OCI-LY7 (cell line): ENCODE data around the gene TIFAB. TPM values are rescaled to one million over a fixed set of nuclear protein-coding genes. Genes with fewer than 3 reads are reported as not detected.

ENCODE experiments used
- BruUV-seq: library from RNA; stranded (reverse); fragments of 400-500 nt; replicated peaks from 2 replicates; lab custom pipeline; 2021; lab: Mats Ljungman, UMichigan
- CTCF ChIA-PET: fragments of 300-600 bp; sonication (Branson Sonifier 250); formaldehyde crosslinking; loops from one replicate; lab custom pipeline; 2022; ENCODE audit warnings: antibody characterized with exemption; ENCODE audit not compliant: unreplicated experiment; lab: Charles Lee
- POLR2A ChIA-PET: fragments of 300-600 bp; sonication (Branson Sonifier 250); formaldehyde crosslinking; loops from one replicate; lab custom pipeline; 2022; ENCODE audit warnings: antibody characterized with exemption; lab: Charles Lee
- DNase-seq: peaks from one replicate; pipeline ENCODE4 v3.0.0-alpha.2; 2015; ENCODE audit warnings: low spot score
- H2AFZ ChIP-seq: fragments of 200-600 bp; sonication (generic), shearing (Covaris generic); 2 replicates; pipeline ENCODE4 v1.6.1; 2014; ENCODE audit warnings: mild to moderate bottlenecking, antibody characterized with exemption, low read length, moderate library complexity
- H3K27ac ChIP-seq: fragments of 200-600 bp; sonication (generic); 2 replicates; pipeline ENCODE4 v1.5.1; 2014; ENCODE audit warnings: mixed run types, low read depth, mild to moderate bottlenecking, moderate library complexity, low read length, inconsistent platforms; ENCODE audit not compliant: poor library complexity, severe bottlenecking
- H3K36me3 ChIP-seq: fragments of 200-600 bp; sonication (generic); 2 replicates; pipeline ENCODE4 v1.6.1; 2014; ENCODE audit warnings: mild to moderate bottlenecking, antibody characterized with exemption, low read length, moderate library complexity, mixed read lengths; ENCODE audit not compliant: insufficient read depth
- H3K4me1 ChIP-seq: fragments of 200-600 bp; sonication (generic); 2 replicates; pipeline ENCODE4 v1.5.1; 2014; ENCODE audit warnings: mild to moderate bottlenecking, low read length; ENCODE audit not compliant: insufficient read depth, poor library complexity, severe bottlenecking
- H3K4me2 ChIP-seq: fragments of 200-600 bp; sonication (generic); 2 replicates; pipeline ENCODE4 v1.6.1; 2014; ENCODE audit warnings: mild to moderate bottlenecking, low read length
- H3K4me3 ChIP-seq: fragments of 200-600 bp; sonication (generic); 2 replicates; pipeline ENCODE4 v1.5.1; 2014; ENCODE audit warnings: mild to moderate bottlenecking, low read depth, low read length; ENCODE audit not compliant: poor library complexity, severe bottlenecking
- H3K79me2 ChIP-seq: fragments of 200-600 bp; sonication (generic); 2 replicates; pipeline ENCODE4 v1.6.1; 2016; ENCODE audit warnings: low read depth, mild to moderate bottlenecking, low read length, moderate library complexity, mixed read lengths; ENCODE audit not compliant: insufficient read depth
- H3K9me2 ChIP-seq: fragments of 200-600 bp; sonication (generic); 2 replicates; pipeline ENCODE4 v1.6.1; 2016; ENCODE audit warnings: mild to moderate bottlenecking, low read length, mixed read lengths; ENCODE audit not compliant: insufficient read depth
- H3K9me3 ChIP-seq: fragments of 200-600 bp; sonication (generic); 2 replicates; pipeline ENCODE4 v1.6.1; 2014; ENCODE audit warnings: mild to moderate bottlenecking, mixed run types, low read length, mixed read lengths
- H4K20me1 ChIP-seq: fragments of 200-600 bp; sonication (generic); 2 replicates; pipeline ENCODE4 v1.6.1; 2014; ENCODE audit warnings: mild to moderate bottlenecking, antibody characterized with exemption, low read length, moderate library complexity, mixed read lengths; ENCODE audit not compliant: insufficient read depth
- CTCF ChIP-seq: fragments of 200-600 bp; sonication (generic); conservative IDR thresholded peaks from 2 replicates; pipeline ENCODE4 v1.5.1; 2014; ENCODE audit warnings: mild to moderate bottlenecking, antibody characterized with exemption, low read length, moderate library complexity, mixed read lengths
- EZH2phosphoT487 ChIP-seq: fragments of 200-600 bp; sonication (generic); IDR thresholded peaks from 2 replicates; pipeline ENCODE4 v1.6.1; 2018; ENCODE audit warnings: low read depth, borderline replicate concordance, mild to moderate bottlenecking, mixed run types, antibody characterized with exemption, low read length, moderate library complexity, mixed read lengths
- intact Hi-C: fragments of 100-400 bp; cut with micrococcal nuclease; formaldehyde crosslinking; loops from one replicate; pipeline ENCODE4 v1.10.0; 2022; ENCODE audit not compliant: unreplicated experiment
- total RNA-seq, 2 experiments: library from RNA; depleted of rRNA in 1 of 2; stranded (reverse); fragments of >200 nt in 1 of 2; shearing (Covaris generic) in 1 of 2; gene quantifications; 2 replicates each; pipeline ENCODE4 v1.2.3, GENCODE V29; 2014 to 2022

Gene TIFAB
- total RNA-seq, 2 experiments from 2014 or later = not detected

GRCh38 chr5:135494196-135494595, 42.0 kb upstream of the TIFAB start:
- no peak overlapping the region for H3K4me2 ChIP-seq
- no peak for DNase-seq
- no peaks in the 10 kb centered on the region for H3K4me1 ChIP-seq
- no peaks in the 10 kb centered on the region for H3K36me3 ChIP-seq
- no peak overlapping the region for H2AFZ ChIP-seq
- intact Hi-C loops = no loop called here
- POLR2A ChIA-PET = interaction anchor here (0.6 to 0.9 kb wide), 2 partner anchors 15 to 19 kb away, joined by 3 read pairs; no protein-coding TSS in a partner anchor
- H3K9me2 ChIP-seq = no peaks in the 10 kb centered on the region
- no TSS peak for BruUV-seq
- no peaks in the 10 kb centered on the region for H3K9me3 ChIP-seq
- TF ChIP-seq EZH2phosphoT487 (no peak), CTCF (no peak)
- H3K79me2 ChIP-seq = no peaks in the 10 kb centered on the region
- H3K4me3 ChIP-seq = no peak overlapping the region
- CTCF ChIA-PET = no interaction called here
- H4K20me1 ChIP-seq = no peaks in the 10 kb centered on the region
- no peak overlapping the region for H3K27ac ChIP-seq

GRCh38 chr5:135493406-135494180, 41.4 kb upstream of the TIFAB start:
- POLR2A ChIA-PET = no interaction called here
- BruUV-seq = no TSS peak
- Histone ChIP-seq H4K20me1 (no peaks in the 10 kb centered on the region), H2AFZ (no peak overlapping the region), H3K4me1 (no peaks in the 10 kb centered on the region), H3K4me2 (no peak overlapping the region), H3K9me3 (no peaks in the 10 kb centered on the region), H3K9me2 (no peaks in the 10 kb centered on the region), H3K4me3 (no peak overlapping the region), H3K27ac (no peak overlapping the region), H3K79me2 (no peaks in the 10 kb centered on the region), H3K36me3 (no peaks in the 10 kb centered on the region)
- CTCF ChIA-PET = no interaction called here
- intact Hi-C loops = no loop called here
- TF ChIP-seq CTCF = no peak
- DNase-seq = no peak

GRCh38 chr5:135492319-135492626, 40.1 kb upstream of the TIFAB start:
- BruUV-seq = no TSS peak
- Histone ChIP-seq H4K20me1 (no peaks in the 10 kb centered on the region), H3K79me2 (no peaks in the 10 kb centered on the region), H3K4me3 (no peak overlapping the region), H3K4me2 (no peak overlapping the region), H3K36me3 (no peaks in the 10 kb centered on the region), H3K27ac (no peak overlapping the region), H2AFZ (no peak overlapping the region), H3K9me2 (no peaks in the 10 kb centered on the region), H3K9me3 (no peaks in the 10 kb centered on the region), H3K4me1 (no peaks in the 10 kb centered on the region)
- no peak for DNase-seq
- ChIA-PET CTCF (no interaction called here), POLR2A (no interaction called here)
- TF ChIP-seq CTCF = no peak
- TF ChIP-seq EZH2phosphoT487 = no peak
- intact Hi-C loops = no loop called here
